Osteoblast (primary cell): ENCODE data around the gene FAM3D. TPM values are rescaled to one million over a fixed set of nuclear protein-coding genes. Genes with fewer than 3 reads are reported as not detected.

Experiments
- DNase-seq: peaks from one replicate; pipeline ENCODE4 v3.0.0; 2011; ENCODE audit warnings: low spot score, mixed read lengths; ENCODE audit not compliant: insufficient read length; ENCODE audit errors: missing footprints
- H2AFZ ChIP-seq: 2 replicates; pipeline ENCODE4 v1.6.0; 2011; ENCODE audit warnings: mild to moderate bottlenecking, low read length
- H3K27ac ChIP-seq: 2 replicates; pipeline ENCODE4 v1.5.1; 2011; ENCODE audit warnings: mild to moderate bottlenecking, low read depth, low read length, moderate library complexity
- H3K27me3 ChIP-seq: 2 replicates; pipeline ENCODE4 v1.6.0; 2012; ENCODE audit warnings: mild to moderate bottlenecking, control low read depth, inconsistent platforms, low read length, moderate library complexity; ENCODE audit not compliant: insufficient read depth
- H3K36me3 ChIP-seq: 2 replicates; pipeline ENCODE4 v1.5.1; 2011; ENCODE audit warnings: mild to moderate bottlenecking, low read length, control low read depth, moderate library complexity; ENCODE audit not compliant: insufficient read depth
- H3K4me1 ChIP-seq: 2 replicates; pipeline ENCODE4 v1.5.1; 2011; ENCODE audit warnings: mild to moderate bottlenecking, low read length, control low read depth, moderate library complexity; ENCODE audit not compliant: insufficient read depth
- H3K4me2 ChIP-seq: 2 replicates; pipeline ENCODE4 v1.6.0; 2011; ENCODE audit warnings: mild to moderate bottlenecking, low read length; ENCODE audit not compliant: insufficient read depth
- H3K4me3 ChIP-seq: fragments of 200-600 bp; sonication (generic); 3 replicates; pipeline ENCODE4 v1.5.1; 2012; ENCODE audit warnings: mild to moderate bottlenecking, low read length, inconsistent platforms; ENCODE audit not compliant: insufficient read depth
- H3K79me2 ChIP-seq: 2 replicates; pipeline ENCODE4 v1.6.0; 2012; ENCODE audit warnings: mild to moderate bottlenecking, low read length, control low read depth, inconsistent platforms; ENCODE audit not compliant: insufficient read depth
- H3K9me3 ChIP-seq: 2 replicates; pipeline ENCODE4 v1.5.1; 2011; ENCODE audit warnings: low read depth, low read length, control low read depth
- H4K20me1 ChIP-seq: 2 replicates; pipeline ENCODE4 v1.6.0; 2012; ENCODE audit warnings: mild to moderate bottlenecking, low read length, control low read depth; ENCODE audit not compliant: insufficient read depth
- total RNA-seq: library from RNA; depleted of rRNA; stranded (reverse); fragments of >200 nt; gene quantifications from 2 replicates; pipeline ENCODE4 v1.2.3, GENCODE V29; 2012
- TF ChIP-seq, protein P1 (sequence below): IDR thresholded peaks from 2 replicates; pipeline ENCODE4 v1.5.1; 2011; ENCODE audit warnings: mild to moderate bottlenecking, low read depth, low read length, moderate library complexity; ENCODE audit errors: extremely low read depth

The FAM3D gene
- total RNA-seq, 1 donor, result not detected

DNA sequence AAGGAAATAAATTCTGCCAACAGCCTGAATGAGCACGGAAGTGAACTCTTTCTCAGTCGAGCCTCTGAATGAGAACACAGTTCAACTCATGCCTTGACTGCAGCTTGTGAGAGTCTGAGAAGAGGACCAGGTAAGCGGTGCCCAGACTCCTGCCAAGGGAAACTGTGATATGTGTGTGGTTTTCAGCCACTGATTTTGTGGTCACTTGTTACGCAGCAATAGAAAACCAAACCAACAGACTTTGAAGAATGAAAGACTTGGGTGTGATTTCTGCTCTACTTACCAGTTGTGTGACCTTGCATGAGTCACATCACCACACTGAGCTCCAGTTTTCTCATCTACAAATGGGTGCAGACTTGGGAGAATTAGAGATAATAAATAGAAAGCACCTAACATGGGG, 58.8 kb downstream of the FAM3D start:
- Histone ChIP-seq H3K79me2 (no peaks in the 10 kb centered on the region), H3K4me3 (no peak overlapping the region), H3K36me3 (no peaks in the 10 kb centered on the region), H3K9me3 (no peaks in the 10 kb centered on the region), H3K27me3 (peaks cover 12% of the 10 kb centered on the region), H4K20me1 (no peaks in the 10 kb centered on the region), H3K4me1 (no peaks in the 10 kb centered on the region), H3K4me2 (no peak overlapping the region), H3K27ac (no peak overlapping the region), H2AFZ (no peak overlapping the region)
- no peak for DNase-seq
- TF ChIP-seq, protein P1, sequence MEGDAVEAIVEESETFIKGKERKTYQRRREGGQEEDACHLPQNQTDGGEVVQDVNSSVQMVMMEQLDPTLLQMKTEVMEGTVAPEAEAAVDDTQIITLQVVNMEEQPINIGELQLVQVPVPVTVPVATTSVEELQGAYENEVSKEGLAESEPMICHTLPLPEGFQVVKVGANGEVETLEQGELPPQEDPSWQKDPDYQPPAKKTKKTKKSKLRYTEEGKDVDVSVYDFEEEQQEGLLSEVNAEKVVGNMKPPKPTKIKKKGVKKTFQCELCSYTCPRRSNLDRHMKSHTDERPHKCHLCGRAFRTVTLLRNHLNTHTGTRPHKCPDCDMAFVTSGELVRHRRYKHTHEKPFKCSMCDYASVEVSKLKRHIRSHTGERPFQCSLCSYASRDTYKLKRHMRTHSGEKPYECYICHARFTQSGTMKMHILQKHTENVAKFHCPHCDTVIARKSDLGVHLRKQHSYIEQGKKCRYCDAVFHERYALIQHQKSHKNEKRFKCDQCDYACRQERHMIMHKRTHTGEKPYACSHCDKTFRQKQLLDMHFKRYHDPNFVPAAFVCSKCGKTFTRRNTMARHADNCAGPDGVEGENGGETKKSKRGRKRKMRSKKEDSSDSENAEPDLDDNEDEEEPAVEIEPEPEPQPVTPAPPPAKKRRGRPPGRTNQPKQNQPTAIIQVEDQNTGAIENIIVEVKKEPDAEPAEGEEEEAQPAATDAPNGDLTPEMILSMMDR, result no peak

DNA sequence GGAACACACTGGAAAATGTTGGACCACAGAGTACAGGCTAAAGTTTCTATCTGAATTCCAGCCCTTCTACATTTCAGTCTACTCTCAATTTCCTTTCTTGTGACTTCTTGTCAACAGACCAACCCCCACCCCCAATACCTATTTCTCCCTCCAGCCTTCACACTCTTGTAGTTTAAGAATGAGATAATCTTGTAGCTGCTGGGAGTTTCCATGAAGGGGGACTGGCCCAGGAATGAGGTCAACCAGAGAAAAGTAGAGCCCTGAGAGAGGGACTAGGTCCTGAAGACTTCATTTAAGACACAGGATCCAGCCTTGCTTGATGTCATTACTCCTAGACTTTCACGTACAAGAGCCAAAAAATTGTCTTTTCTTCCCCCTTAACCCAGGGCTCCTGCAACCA, 59.9 kb downstream of the FAM3D start:
- no peak overlapping the region for H3K27ac ChIP-seq
- no peak overlapping the region for H3K4me2 ChIP-seq
- peaks cover 12% of the 10 kb centered on the region for H3K27me3 ChIP-seq
- TF ChIP-seq, protein P1, result no peak
- no peaks in the 10 kb centered on the region for H3K79me2 ChIP-seq
- no peaks in the 10 kb centered on the region for H3K9me3 ChIP-seq
- no peak overlapping the region for H3K4me3 ChIP-seq
- no peak overlapping the region for H2AFZ ChIP-seq
- no peaks in the 10 kb centered on the region for H3K4me1 ChIP-seq
- H3K36me3 ChIP-seq, result no peaks in the 10 kb centered on the region
- no peaks in the 10 kb centered on the region for H4K20me1 ChIP-seq
- no peak for DNase-seq

DNA sequence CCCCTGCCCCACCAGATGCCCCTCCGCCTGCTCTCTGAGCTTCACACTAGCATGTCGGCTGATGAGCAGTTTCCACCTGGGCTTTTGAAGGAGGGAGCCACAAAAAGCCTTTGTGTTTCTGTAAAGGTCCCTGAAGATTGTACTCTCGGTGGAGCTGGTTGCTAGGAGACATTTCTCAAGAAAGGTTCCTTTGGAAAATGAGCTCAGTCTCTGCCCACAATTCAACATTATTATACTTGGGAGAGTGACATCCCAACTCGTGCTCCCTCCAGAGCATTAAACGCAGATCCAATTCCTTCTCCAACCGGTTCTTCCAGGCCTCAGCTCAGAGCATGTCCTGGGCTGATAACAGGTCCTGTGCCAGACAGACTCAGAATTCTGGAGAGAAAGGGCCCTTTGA, 62.5 kb downstream of the FAM3D start:
- Histone ChIP-seq H2AFZ (no peak overlapping the region), H3K79me2 (no peaks in the 10 kb centered on the region)
- TF ChIP-seq, protein P1, result no peak

DNA sequence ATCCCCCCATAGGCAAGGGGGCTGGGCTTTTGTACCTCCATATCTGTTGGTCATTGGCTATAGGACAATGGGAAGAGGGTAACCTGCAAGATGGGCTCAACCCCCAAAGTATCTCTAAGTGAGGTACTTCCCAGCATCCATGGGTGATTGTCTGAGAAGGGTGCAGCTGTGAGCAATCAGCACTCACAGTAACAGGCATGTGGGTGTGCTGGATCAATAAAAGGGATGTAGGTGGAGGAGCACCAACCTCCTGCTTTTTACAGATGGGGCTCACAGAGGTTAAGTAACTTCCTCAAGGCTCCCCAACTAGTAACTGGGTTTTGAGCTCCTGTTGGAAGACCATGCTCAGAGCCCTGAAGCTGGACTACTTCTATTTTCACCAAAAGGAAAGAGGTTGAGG, 63.0 kb downstream of the FAM3D start:
- Histone ChIP-seq H3K4me2 (no peak overlapping the region), H3K36me3 (no peaks in the 10 kb centered on the region), H3K79me2 (no peaks in the 10 kb centered on the region), H2AFZ (no peak overlapping the region), H3K27me3 (peaks cover 25% of the 10 kb centered on the region), H4K20me1 (no peaks in the 10 kb centered on the region), H3K4me1 (no peaks in the 10 kb centered on the region), H3K27ac (no peak overlapping the region), H3K9me3 (no peaks in the 10 kb centered on the region), H3K4me3 (no peak overlapping the region)
- TF ChIP-seq, protein P1, result no peak
- no peak for DNase-seq

More for the DNA sequence above, 62.5 kb downstream of the FAM3D start:
- Histone ChIP-seq H3K4me3 (no peak overlapping the region), H4K20me1 (no peaks in the 10 kb centered on the region), H3K4me1 (no peaks in the 10 kb centered on the region), H3K9me3 (no peaks in the 10 kb centered on the region), H3K27ac (no peak overlapping the region), H3K4me2 (no peak overlapping the region), H3K27me3 (peaks cover 25% of the 10 kb centered on the region), H3K36me3 (no peaks in the 10 kb centered on the region)
- DNase-seq, result no peak
